GM19193 (cell line): ENCODE measurements around the gene DCTD.

Experiments used
- POLR2A ChIP-seq: IDR thresholded peaks from 4 replicates; pipeline ENCODE4 v1.6.1; 2011; ENCODE audit not compliant: insufficient read depth, insufficient read length; ENCODE audit errors: extremely low read depth

Gene DCTD

DNA sequence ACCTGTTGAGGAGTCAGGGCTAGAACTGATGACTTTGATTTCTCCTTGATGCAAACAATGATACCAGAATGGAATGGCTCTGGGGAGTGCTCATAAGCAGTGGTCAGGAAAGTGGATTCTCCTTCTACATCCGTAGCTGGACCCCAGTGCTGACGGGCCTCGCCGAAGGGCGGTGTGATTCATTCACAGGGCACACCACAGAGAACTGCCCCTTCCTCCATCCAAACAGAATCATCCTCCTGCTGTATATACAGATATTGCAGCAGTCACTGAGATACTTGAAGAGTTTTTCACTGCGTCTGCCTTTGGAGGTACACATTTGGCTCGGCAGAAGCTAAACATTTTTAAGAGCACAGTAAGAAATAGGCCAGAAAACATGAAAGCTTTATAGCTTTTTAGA is 7.3 kb upstream of the DCTD start:
- no peak for TF ChIP-seq POLR2A

DNA sequence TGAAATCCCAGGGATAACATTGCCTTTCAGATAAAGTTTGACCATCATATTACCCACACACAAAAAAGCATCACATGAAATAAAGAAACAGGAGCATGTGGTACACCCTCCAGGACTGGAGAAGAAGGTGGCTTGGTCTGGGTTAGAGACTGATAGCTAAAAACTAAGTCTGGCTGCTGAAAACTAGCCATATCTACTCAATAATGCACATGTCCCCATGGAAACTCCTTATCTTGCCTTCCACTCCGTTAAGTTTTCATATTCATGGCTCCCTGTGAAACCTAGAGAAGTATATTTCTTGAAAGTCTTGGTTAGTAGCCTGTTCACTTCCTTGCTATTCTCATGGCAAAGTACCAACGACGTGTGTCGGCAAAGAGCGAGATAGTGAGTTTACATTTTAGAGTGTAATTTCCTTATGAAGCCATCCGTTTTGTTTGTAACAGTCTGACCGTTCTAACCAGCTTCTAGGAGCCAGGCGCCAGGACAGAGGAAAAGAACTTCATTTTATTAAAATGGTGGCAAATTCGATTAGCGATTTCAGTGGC is 6.7 kb upstream of the DCTD start:
- no peak for TF ChIP-seq POLR2A

DNA sequence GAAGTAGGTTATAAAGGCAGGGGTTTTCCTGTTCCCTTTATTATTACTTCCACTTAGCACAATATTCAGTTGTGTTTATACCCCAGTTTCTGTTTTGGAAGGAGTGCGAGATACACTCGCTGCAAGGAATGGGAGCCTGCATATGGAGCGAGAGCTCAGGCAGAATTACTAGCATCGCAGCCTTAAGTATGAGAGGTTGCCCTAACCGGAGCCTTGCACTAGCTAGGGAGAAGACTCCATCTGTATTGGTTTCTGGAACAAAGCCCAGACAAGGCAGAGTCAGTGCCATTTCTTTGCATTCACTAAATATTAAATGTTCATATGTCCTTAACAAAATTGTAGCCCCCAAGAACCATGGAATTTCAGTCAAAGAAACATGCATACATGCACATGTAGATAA is 6.2 kb upstream of the DCTD start:
- no peak for TF ChIP-seq POLR2A

- TF ChIP-seq POLR2A, result no peak
Observed at GRCh38 chr4:182922501-182923284, 5.5 kb upstream of the DCTD start.

DNA sequence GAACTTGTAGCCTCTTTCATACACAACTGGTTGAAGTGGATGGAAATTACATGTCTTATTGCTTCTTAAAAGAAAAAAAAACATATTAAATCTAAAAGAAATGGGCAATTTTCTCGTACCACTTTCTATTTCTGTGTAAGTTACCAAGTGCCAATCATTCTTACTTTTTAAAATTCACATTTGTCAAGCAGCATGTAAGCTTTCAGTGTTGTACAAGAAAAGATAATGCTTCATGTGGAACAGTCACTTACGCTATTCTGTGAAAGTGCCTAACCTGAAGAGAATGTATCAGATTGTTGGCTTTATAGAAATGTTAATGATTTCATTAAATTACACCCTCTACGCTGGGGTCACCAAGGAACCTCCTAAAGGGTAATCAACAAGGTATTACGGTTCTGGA is 4.4 kb upstream of the DCTD start:
- TF ChIP-seq POLR2A, result no peak

GRCh38 chr4:182920676-182921075 is 3.5 kb upstream of the DCTD start:
- TF ChIP-seq POLR2A, result no peak

DNA sequence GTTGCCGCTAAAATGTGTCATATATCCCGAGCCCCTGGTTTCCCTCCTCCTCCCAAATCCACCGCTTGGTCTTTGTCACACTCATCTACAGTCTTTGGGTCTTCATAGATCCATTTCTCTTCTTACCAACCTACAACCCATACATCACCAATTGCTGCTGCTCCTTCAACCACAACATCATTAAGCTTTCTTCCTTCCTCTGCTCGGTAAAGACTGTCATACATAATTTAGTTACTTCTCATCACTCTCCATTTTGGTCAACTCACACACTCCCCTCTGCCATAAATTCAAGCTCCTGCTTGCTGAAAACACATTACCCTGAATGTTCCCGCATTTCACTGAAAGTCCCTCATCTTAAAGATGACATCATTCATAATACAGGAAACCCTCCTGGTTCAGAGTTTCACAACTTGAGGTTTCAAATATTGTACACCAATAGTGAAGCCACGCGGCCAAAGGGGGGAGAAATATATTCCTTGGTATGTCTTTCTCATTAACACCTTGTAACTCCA is 1.7 kb upstream of the DCTD start:
- no peak for TF ChIP-seq POLR2A

- no peak for TF ChIP-seq POLR2A
Observed at GRCh38 chr4:182918044-182918607, 940 bp upstream of the DCTD start.

DNA sequence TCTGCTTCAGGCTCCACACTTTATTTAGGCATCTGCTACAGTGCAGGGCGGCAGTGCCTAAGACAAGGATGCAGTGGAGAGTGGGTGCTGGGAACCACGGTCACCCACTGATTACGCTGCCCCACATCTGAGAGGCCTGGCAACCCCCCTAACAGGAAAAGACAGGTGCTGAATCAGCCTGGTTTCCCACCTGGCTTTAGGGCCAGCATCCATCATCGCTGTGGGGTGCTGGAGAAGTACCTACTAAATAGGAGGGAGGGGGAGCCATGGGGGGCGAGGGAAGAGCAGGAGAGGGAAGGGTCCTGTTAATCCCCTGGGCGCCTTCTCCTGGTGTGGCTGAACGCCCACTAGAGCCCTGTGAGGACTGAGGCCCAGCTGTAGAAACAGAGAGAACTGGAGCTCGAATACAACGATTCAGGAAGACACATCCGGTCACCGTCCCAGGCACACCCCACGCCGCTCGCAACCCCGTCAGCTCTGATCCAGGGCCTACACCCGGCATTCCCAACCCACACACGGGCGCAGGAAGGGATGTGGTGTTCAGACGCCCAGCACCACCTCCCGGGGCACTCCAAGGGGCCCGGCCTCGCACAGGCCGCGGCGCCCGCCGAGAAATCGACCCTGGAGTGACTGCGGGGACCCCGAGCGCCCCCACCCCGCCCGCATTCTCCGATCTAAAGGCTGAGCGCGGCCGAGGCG is 554 bp downstream of the DCTD start:
- TF ChIP-seq POLR2A, result no peak

DNA sequence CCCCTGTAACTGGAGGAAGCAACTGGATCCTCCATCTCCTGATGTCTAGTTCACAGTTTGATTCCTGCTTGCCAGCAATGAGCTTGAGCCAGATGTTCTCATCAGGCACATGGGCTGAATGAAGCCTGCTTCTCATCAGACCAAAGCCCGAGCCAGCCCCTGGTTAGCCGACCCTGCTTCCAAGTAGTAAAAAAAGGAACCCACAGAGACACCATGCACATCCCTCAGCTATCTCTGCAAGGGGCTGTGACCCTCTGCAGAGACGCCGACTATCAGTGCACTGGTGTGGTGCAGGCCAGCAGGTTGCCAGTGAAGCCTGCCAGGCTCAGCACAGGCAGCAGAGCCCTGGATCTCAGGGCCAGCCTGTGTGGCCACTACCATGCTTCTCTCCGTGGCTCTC is 2.8 kb downstream of the DCTD start:
- no peak for TF ChIP-seq POLR2A

DNA sequence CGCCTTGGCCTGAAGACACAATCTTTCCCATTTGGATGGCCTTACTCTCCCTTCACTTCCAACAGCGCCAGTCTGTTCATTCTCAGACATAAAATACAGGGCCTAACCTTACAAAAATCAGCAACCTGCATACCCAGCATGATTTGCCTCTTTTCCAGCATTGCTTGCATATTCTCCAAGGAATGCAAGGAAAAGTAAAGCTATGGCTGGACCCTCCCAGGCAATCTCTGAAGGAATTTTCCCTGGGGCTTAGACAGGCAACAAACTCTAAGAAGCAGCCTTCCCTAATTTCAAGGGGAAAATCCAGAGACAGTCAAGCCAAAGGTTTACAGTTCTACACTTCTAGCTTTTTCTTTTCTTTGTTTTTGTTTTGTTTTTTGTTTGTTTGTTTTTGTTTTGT is 3.6 kb downstream of the DCTD start:
- TF ChIP-seq POLR2A, result no peak

DNA sequence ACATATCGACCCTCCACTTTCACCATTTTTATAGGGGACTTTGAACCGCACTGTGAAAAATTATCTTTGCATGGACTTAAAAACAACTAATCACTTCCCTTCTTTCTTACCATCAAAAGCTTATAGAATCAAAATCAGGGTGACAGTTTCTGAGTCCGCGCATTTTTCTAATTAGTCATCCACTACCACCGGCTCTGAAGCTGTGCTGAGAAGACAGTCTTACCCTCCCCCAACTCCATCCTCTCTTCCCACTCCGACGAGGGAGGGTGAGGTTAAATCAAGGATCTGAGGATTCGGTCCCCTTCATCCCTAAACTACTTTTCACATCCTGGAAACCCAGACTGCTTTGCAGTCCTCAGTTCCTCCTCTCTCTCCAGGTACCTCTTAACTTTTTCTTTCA is 4.2 kb downstream of the DCTD start:
- TF ChIP-seq POLR2A, result no peak

- no peak for TF ChIP-seq POLR2A
Observed at GRCh38 chr4:182908124-182908523, 9.1 kb downstream of the DCTD start.

DNA sequence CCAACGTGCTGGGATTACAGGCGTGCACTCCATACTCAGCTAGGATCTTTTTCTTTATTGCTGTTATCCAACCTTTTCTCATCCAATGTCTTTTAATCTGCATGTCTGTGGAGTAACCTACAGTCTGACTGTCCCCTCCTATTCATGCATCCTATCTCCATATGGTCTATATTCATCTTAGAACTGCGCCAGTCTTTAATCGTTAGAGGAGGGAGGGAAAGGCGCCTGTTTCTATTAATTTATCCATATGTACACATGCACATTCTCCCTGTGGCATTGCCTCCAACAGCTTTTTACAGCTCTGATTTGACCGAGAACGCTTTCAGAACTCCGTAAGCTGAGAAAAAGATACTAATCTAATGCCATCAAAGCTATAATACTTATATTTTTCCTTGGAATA is 9.8 kb downstream of the DCTD start:
- TF ChIP-seq POLR2A, result no peak

GRCh38 chr4:182906786-182907185 is 10.4 kb downstream of the DCTD start:
- TF ChIP-seq POLR2A, result no peak

DNA sequence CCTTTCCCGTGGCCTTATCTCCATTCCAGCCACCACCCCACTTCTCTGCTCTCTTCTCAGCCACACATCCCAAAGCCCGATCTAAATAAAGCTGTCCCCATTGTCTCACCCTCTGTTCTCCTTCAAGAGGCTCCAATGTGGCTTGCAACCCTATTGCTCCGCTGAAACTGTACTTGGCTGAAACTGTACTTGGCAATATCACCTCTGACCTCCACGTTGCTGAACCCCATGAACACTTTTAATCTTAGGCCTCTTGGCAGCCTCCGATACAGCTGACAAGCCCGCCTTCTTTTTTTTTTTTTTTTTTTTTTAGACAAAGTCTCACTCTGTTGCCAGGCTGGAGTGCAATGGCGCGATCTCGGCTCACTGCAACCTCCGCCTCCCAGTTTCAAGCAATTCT is 12.1 kb downstream of the DCTD start:
- TF ChIP-seq POLR2A, result no peak

DNA sequence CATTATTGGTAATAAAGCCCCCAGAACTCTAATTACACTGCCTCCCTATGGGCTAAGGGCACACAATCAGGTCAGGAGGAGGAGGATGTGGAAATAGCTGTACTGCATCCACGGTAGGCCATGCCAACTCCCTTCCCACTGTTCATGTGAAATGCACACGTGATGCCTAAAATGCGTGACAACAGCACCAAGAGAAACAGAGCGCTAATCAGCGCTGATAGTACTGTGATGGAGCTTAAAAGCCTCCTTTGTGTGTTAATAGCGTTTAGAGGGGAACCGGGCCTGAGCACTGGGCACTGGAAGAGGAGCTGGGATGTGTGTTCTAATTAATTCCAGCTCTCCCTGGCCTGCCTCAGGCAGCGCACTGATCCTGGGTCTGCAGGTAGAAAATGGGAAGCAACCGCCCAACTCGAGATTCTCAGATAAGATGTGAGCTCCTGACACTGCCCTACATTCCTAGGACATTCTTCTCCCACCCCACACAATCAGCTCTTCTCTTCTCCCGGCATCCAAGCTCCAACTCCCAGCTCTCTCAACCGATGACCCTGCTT is 12.9 kb downstream of the DCTD start:
- TF ChIP-seq POLR2A, result no peak
